ENCODE measurements around the gene TAS2R41.

The TAS2R41 gene

GRCh38 chr7:143477501-143478150 is at the start of gene TAS2R41:
TSS of gene TAS2R41 (plus strand) at chr7:143477873. CDS start at chr7:143477873, 0 bp downstream.
- DNase-seq (ENCODE audit: low spot score), result no peak

GRCh38 chr7:143429770-143430698 is 47.6 kb upstream of the TAS2R41 start:
- DNase-seq (ENCODE audit: low spot score), result peak; percentile 23

- no peak for DNase-seq (ENCODE audit: low spot score)
These were observed 46.6 kb upstream of the TAS2R41 start for GRCh38 chr7:143431109-143431508.

- no peak for DNase-seq (ENCODE audit: low spot score)
These were observed 43.9 kb upstream of the TAS2R41 start for GRCh38 chr7:143433759-143434158.

- no peak for DNase-seq (ENCODE audit: low spot score)
These were observed 43.0 kb upstream of the TAS2R41 start for GRCh38 chr7:143434660-143435059.

GRCh38 chr7:143435266-143435665 is 42.4 kb upstream of the TAS2R41 start:
- no peak for DNase-seq (ENCODE audit: low spot score)

- no peak for DNase-seq (ENCODE audit: low spot score)
These were observed 41.2 kb upstream of the TAS2R41 start for GRCh38 chr7:143436325-143436946.

GRCh38 chr7:143437578-143437977 is 40.1 kb upstream of the TAS2R41 start:
- no peak for DNase-seq (ENCODE audit: low spot score)

- DNase-seq (ENCODE audit: low spot score), result no peak
These were observed 37.8 kb upstream of the TAS2R41 start for GRCh38 chr7:143439866-143440265.

GRCh38 chr7:143443153-143443552 is 34.5 kb upstream of the TAS2R41 start, which contains the start of gene TAS2R60:
TSS of gene TAS2R60 (plus strand) at chr7:143443453. CDS start at chr7:143443453, 0 bp downstream.
- DNase-seq (ENCODE audit: low spot score), result no peak

- no peak for DNase-seq (ENCODE audit: low spot score)
These were observed 33.5 kb upstream of the TAS2R41 start for GRCh38 chr7:143444063-143444782.

- DNase-seq (ENCODE audit: low spot score), result no peak
These were observed 32.9 kb upstream of the TAS2R41 start for GRCh38 chr7:143444785-143445184.

GRCh38 chr7:143447466-143447865 is 30.2 kb upstream of the TAS2R41 start:
- no peak for DNase-seq (ENCODE audit: low spot score)

GRCh38 chr7:143448429-143448828 is 29.2 kb upstream of the TAS2R41 start:
- no peak for DNase-seq (ENCODE audit: low spot score)

GRCh38 chr7:143449793-143450192 is 27.9 kb upstream of the TAS2R41 start:
- DNase-seq (ENCODE audit: low spot score), result no peak

- no peak for DNase-seq (ENCODE audit: low spot score)
These were observed 26.6 kb upstream of the TAS2R41 start for GRCh38 chr7:143451122-143451521.

- no peak for DNase-seq (ENCODE audit: low spot score)
These were observed 25.9 kb upstream of the TAS2R41 start for GRCh38 chr7:143451746-143452145.

- DNase-seq (ENCODE audit: low spot score), result no peak
These were observed 25.2 kb upstream of the TAS2R41 start for GRCh38 chr7:143452495-143452894.

- DNase-seq (ENCODE audit: low spot score), result no peak
These were observed 23.5 kb upstream of the TAS2R41 start for GRCh38 chr7:143454091-143454680.

GRCh38 chr7:143455491-143455890 is 22.2 kb upstream of the TAS2R41 start:
- DNase-seq (ENCODE audit: low spot score), result no peak

- no peak for DNase-seq (ENCODE audit: low spot score)
These were observed 21.7 kb upstream of the TAS2R41 start for GRCh38 chr7:143455942-143456341.

All from kidney capillary endothelial cell (primary cell).